ENCODE results near the gene ECHS1.
"Not testable (repeated sequence)": the region's sequence is repeated elsewhere in the genome, so short reads cannot be mapped to it uniquely, and the experiment has no call there.

The ECHS1 gene

DNA sequence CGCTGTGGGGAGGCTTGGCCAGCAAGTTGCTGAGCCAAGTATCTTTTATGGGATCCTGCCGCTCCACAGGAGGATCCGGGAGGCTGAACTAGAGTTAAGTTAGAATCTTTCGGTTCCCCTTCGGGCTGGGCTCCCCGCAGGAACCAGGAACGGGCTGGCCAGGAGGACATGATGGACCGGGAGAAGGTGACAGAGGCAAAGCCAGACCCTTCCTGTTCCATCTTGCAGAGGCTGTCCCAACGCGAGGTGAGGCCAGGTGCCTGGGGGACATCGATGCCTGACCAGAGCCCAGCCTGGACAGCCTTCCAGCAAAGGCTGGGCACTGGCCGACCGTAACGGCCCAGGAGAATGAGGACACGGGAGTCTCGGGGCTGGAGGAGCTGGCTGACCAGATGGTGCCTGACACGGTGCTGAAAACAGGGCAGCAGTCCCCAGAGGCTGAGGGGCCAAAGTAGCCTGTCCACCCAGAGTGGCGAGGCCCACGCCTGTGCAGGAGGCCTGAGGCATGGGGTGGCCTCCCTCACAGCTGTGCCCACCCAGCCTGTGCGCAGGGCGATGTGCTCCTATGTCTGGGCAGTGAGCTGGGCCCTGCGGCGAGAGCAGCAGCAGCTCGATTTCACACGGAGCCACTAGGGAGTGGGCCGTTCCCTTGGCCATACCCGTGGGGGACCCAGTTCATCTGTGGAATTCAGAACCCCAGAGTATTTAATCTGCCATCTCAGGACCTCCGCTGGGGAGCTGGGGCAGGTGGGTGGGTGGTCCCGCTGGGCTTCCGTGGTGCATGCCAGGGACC lies 4.1 kb upstream of the ECHS1 start:
- DNase-seq = no peak

DNA sequence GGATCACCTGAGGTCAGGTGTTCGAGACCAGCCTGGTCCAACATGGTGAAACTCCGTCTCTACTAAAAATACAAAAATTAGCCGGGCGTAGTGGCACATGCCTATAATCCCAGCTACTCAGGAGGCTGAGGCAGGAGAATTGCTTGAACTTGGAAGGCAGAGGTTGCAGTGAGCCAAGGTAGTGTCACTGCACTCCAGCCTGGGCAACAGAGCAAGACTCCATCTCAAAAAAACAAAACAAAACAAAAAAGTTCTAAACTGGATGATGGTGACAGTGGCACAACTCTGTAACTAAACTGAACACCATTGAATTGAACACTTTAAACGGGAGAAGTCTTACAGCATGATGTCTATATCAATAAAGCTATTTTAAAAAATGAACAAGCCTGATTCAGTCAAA lies 3.0 kb upstream of the ECHS1 start:
- DNase-seq = not testable (repeated sequence)

DNA sequence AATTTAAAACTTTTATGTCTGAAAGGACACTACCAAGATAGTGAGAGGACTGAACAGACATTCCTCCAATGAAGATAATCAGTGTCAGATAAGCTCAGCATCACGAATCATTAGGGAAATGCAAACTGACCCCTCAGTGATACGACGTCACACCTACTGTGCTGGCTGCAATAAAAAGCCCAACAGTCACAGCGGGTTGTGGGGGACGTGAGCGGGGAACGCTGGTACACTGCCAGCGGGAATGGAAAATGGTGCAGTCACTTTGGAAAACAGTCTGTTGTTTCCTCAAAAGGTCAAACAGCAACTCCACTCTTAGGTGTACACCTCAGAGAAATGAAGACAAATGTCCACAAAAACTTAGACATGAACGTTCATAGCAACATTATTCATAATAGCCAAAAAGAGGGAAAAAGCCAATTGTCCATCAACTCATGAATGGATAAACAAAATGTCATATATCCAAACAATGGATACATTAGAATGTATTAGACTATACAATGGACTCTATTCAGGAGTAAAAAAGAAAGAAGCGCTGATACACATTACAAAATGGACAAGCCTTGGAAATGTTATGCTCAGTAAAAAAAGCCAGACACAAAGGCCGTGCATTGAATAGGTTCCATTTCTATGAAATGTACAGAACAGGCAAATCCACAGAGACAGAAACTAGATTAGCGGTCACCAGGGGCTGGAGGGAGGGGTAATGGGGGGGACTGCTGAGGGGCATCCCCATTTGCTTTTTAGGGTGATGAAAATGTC lies 2.4 kb upstream of the ECHS1 start:
- DNase-seq = no peak

DNA sequence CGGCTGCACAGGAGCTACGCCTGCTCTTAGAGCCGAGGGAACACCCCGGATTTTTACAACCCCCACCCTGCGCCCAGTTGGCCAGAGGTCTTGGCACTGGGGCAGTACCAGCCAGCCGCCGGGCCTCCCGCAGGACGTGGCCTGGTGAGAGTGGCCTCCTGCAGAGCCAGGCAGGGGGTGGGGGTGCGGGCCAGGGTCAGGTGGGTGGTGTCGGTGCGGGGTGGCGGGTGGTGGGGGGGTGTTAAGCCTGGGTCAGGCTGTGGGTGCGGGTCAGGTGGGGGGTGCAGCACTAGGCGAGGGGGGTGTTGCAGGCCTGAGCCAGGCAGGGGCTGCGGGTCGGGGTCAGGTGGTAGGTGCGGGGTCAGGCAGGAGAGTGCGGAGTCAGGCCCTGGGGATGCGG lies 647 bp downstream of the ECHS1 start:
- no peak for DNase-seq

DNA sequence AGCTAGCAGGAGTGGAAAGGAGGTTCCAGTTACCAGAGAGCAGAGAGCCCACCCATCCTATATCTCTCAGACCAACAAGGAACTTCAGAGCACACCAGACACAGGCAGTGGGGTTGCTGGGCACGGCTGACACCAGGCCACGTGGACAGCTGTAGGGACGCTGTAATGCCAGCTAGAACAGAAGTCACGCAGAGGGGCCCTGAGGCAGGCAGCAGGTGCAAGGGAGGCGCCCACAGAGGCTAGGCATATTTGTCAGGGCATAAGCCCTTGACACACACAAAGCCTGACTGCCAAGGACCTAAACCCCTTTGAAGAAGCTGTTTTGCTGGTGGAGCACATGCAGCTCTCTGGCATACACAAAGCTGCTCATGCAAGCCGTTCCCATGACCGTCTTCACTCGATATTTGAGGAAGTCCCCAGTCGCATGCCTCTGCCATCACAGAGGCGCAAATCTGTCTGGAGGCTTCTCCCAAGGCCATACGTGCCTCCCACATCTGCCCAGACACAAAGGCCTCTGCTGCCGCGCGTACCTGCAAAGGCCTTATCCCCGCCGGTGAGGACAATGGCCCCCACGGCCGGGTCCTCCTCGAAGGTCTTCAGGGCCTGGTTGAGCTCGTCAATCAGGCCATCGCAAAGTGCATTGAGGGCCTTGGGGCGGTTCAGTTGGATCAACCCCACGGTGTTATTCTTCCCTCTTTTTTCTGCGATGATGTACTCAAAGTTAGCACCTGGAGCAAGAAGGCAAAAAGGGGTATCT lies 2.9 kb downstream of the ECHS1 start:
- no peak for DNase-seq

DNA sequence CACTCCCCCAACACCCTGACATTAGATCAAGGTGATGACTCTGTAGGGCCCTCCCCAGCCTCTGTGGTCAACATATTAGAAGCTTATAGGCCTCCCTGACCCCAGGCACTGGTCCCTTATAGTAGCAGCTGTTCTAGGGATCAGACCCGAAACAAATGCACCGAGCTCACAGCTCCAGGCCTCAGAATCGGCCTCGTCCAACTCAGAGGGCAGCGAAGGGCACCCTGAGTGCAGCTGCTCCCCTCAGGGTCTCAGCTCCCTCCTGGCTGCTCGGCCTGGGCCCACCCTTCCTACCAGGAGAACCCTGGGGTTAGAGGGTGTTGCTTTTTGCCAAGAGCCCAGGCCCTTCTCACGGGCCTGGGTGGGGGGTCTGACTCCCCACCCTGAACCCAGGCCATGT lies 5.0 kb downstream of the ECHS1 start:
- no peak for DNase-seq

DNA sequence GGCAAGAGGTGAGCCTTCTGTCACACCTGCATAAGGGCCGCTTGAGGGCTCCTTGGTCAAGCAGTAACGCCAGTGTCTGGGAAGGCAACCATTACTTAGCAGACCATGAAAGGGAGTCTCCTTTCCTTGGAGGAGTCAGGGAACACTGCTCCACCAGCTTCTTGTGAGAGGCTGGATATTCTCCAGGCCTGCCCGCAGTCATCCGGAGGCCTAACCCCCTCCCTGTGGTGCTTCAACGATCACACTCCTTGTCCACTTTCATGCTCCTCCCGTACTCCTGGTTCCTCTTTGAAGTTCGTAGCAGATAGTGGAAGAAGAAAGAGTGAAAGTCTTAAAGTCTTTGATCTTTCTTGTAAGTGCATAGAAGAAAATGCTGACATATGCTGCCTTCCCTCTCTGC lies 5.7 kb downstream of the ECHS1 start:
- DNase-seq = not testable (repeated sequence)

DNA sequence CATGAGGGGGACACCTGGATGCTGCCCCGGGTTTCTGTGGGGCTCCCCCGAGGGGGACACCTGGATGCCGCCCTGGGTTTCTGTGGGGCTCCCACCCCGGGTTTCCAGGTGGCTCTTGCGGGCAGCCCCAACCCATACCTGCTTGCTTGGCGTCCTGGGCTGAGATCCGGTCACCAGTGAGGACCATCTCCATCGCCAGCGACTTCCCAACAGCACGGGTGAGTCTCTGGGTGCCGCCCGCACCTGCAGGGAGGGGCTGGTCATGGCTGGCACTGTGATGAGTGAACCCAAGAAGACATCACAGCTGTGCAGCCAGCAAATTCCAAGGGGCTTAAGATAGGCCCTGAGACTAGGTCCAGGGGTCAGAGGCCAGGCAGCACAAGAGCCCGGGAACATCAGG lies 6.4 kb downstream of the ECHS1 start:
- DNase-seq = no peak

DNA sequence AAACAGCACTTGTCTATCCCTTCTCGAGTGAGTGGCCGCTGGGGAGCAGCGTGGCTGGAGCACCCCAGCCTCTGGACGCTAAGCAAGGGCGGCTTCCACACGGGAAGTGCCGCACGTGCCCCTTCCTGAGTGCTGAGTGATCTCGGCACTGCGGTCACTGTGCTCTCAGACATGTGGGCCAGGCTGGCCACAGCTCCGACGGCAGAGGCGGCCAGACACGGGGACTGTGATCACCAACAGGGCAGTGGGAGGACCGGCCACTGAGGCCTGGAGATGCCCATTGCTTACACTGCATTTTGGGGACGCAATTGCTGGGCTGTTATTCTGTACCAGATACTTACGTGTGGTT lies 7.0 kb downstream of the ECHS1 start:
- no peak for DNase-seq

DNA sequence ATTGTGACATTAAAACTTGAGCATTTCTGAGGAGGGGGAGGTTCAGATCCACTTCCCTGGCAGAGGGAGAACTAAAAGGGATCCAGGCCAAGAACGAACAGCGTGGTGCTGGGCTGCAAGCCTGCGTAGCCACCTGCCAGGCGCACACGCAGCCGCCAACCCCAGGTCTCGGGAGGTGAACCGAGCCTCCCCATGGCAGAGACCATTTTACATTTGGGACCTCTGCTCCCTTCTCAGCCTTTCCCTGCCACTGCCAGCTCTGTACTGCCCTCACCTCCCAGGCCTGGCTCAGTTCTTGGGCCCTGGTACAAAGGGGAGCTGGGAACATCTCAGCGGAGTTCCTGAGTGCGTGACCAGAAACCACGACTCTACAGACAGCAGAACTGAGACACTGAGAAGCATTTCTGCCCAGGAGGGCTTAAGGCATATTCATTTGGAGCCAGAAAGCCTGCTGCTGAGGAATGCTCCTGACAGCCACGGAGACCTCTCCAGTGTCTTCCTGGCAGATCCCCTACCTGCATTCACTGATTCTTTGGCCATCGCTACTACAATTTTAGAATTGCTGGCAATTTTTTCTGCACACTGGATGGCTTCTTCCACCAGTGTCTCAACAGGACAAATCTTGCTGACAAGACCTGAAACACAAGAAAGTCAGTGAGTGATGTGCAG lies 7.6 kb downstream of the ECHS1 start:
- DNase-seq = no peak

DNA sequence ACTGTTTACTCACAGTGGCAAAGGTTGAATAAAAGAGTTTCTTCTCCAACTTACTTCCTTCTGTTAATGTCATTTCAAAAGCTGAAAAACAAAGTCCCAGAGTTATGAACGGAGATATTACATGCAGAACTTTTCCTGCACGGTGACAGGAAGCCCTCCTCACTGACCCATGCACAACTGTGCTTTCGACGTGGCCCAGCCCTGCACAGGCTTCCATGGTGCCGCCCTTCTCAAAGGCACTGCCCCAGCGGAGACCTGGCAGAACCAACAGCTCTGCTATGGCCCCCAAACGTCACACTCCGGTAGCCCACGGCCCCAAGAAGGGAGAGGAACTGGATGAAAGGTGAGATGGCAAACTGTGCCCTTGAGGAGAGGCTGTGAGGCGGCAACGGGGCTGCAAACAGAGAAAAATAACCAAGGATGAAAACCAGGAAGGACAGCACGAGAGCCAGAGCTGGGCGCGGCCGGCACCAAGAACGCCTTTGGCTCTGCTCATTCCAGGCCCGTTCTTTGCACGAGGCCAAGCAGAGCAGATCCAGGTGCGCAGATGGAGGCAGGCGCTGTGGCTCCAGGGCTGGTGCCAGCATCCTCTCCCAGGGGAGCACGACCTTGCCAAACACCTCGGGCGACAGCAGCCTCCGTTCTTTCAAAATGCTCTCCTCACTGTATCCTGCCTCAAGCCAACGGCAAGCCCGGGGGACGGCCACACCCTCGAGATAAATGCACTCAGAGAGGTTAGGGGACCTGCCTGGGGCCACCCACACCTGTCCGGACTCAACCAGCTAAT lies 8.3 kb downstream of the ECHS1 start:
- no peak for DNase-seq

DNA sequence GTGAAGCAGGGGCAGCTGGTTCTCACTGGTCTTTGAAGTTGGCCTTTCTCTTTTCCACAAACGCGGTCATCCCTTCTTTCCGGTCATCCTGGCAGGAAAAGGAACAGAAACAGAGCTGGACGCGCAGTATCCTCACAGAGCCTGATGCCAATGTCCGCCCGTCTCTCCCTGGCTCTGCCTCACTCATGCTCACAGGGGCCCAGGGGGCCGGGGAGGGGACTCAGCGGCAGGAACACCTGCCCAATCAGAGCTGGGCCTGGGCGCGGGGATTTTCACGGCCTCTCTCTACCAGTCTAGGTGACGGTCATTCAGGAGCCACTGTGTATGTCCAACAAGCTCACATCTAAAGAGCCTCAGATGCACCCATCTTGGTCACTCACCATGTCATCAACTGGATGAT lies 10.3 kb downstream of the ECHS1 start:
- no peak for DNase-seq

DNA sequence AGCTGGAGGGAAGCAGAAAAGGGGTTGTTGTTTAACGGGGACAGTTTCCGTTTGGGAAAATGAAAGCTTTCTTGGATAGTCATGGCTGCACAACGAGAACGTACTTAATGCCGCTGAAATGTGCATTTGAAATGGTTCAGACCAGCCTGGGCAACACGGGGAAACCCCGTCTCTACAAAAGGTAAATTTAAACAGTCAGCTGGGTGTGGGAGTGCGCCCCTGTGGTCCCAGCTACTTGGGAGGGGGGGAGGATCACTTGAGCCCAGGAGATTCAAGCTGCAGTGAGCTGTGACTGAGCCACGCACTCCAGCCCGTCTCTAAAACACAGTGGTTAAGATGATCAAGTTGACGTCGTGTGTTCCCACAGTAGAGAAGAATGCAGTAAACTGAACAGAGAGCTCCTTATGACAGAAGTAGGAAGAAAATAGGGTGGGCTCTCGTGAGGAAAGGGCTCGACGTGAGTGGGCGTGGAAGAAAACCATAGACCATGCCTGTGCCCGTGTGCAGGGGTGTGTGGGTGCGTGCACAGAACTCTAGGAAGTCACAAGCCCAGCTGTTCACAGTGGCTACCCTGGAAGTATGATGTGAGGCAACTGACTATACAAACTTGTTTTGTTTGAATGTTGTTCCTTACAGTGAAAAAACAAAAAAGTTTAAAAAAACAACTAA lies 11.2 kb downstream of the ECHS1 start:
- no peak for DNase-seq

DNA sequence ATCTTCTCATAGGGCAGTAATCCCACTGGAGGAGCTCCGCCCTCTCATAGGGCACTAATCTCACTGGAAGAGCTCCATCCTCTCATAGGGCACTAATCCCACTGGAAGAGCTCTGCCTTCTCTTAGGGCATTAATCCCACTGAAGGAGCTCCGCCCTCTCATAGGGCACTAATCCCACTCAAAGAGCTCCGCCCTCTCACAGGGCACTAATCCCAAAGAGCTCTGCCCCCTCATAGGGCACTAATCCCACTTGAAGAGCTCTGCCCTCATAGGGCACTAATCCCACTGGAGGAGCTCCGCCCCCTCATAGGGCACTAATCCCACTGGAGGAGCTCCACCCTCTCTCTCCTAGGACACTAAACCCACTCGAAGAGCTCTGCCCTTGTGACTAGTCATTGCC lies 11.9 kb downstream of the ECHS1 start:
- DNase-seq = no peak

DNA sequence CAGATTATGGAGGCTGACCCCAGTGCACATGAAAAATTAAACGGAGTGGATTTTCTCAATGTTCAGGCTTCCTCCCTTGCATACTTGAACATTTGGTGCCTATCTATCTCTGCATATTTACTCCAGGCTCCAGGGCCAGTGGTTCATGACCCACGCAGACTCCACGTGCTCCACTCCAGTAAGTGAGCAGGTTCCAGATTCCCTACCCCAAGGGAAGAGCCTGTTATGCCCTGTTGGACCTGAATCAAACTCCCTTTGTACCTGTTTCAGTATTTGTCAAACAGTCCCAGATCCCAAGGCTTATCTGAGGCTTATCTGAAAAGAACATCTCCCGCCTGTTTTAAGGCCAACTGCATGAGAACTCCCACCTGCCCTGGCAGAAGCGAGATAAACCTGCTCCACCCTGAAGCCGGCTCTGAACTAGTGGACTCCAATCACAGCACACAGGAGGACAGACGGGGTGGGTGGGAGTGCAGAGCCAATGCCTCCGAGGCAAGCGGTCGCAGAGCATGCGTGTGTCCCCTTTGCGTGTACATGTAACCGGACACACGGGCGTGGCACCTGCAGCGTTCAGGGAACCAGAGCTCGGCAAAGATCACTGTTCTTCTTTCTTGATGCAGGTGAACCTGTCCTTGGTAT lies 13.1 kb downstream of the ECHS1 start:
- no peak for DNase-seq

DNA sequence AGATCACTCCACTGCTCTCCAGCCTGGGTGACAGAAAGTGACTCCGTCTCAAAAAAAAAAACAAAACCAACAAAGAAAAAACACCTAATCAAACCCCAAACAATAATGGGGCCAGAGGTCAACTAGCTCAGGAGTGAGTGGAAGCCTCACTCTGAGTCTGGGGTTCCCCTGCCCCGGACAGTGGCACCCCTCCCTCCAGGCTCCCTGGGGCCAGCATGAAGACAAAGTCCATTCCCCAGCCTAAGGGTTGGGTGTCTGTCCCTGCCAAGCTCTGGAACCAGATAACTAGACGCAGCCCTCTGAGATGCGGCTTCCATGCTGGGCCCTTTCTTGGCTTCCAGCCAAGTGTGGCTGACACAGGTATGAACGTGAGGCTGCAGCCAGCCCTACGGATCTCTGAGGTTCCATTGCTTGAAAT lies 13.6 kb downstream of the ECHS1 start:
- no peak for DNase-seq

DNA sequence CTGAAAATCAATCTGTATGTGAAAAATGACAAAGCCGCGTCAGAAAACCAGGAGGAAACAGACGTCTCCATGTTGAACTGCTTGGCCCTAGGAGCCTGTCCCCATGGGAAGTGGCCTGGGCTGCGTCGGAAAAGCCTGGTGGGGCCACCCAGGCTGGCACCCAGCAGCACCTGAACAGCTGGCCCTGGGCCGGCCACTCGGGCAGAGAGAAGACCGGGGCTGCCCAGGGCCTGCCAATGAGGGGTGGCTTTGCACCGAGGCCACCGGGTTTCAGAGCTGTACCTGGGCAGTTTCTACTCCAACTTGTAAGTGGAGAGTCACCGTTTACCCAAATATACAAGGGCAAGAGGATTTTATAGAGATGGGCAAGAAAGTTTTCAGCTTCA lies 14.2 kb downstream of the ECHS1 start:
- DNase-seq = no peak

DNA sequence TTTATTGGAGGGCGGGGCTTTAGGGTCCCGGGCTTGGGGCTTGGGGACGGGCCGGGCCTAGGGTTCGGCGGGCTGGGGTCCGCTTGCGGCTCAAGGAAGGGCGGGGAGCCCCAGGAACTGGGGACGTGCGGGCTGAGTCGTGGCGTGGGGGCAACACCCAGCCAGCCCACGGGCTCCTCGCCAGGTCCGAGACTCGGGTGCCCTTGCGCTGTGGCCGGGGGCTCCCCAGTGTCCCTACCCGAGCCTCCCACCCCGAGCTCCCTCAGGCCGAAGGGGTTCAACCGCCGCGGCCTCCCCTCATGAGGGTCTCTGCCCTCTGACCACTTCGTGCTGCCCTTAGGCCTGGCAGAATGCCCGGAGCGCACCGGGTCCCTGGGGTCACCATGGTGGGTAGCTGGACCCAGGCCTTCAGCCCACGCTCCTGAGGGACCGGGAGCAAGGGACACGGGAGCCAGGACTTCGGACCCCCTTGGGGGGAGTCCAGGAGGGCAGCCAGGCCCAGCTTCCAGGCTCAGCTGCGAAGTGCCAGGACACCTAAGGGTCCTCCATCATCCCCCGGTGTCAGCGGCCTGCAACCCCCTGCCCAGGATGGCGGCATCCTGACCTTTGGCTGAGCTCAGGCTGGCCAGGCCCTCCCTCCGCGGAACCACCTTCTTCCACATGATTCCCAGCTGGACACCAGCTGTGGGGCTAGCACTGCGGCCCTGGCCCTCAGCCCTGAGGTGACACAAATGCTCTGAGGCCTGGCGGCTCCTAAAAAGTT lies 14.8 kb downstream of the ECHS1 start:
- no peak for DNase-seq

DNA sequence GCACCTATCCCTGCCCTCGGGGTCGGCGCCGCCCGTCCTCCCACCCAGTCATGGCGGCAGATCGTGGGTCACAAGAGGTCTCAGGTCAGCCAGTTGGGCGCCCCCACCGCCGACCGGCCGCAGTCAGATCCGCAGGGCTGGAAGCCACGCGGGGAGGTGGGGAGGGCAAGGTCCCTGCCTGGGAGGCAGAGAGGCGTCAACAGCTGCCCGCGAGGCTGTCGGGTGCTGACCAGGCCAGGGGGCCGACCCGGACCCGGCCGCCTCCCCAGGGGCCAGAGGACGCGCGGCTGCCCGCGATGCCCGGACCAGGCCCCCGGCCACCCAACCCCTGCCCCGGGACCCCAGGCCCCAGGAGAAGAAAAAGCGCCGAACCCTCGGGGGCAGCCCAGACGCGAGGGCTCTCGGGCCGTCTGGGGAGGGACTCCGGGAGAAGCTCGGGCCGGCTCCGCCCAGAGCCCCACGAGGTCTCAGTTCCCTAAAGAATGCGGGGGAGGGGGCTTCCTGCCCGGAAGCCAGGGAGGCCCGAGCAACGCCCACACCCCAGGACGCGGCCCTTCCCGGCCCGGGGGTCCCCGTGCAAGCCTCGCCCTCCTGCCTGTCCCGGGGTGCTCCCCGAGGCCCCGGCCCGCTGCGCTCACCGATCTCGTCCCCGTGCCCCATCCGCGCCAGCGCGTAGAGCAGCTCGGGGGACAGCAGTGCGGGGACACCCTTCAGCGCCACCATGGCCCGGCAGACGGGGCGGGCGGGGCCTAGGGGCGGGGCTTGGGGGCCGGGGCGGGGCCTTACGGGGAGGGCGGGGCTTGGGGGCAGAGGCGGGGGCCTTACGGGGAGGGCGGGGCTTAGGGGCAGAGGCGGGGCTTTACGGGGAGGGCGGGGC lies 15.6 kb downstream of the ECHS1 start, which contains the start of gene FUOM:
Gene FUOM (minus strand): TSS at position 735 of the 877 bp plus-strand sequence. CDS start 12 bp downstream, at position 723.
- DNase-seq = peak; percentile 79

Data from CD4-positive, alpha-beta T cell treated with Interferon gamma for 1 hour (primary cell).